ENCODE data around the gene ITGA2.

GRCh38 chr5:53027913-53028312 lies 38.8 kb downstream of the ITGA2 start:
- TF ChIP-seq EP300 (IDR thresholded peaks at IDR 0.05; ENCODE audit: borderline replicate concordance): no peak
- no peak for TF ChIP-seq REST (IDR thresholded peaks at IDR 0.05; ENCODE audit: low read depth)
- TF ChIP-seq TEAD4 (IDR thresholded peaks at IDR 0.05): no peak
- TF ChIP-seq CEBPB (IDR thresholded peaks at IDR 0.05): no peak
- no peak for TF ChIP-seq RAD21 (IDR thresholded peaks at IDR 0.05; ENCODE audit: low read depth)
- TF ChIP-seq TCF12 (IDR thresholded peaks at IDR 0.05; ENCODE audit: low read depth): no peak
- no peak for TF ChIP-seq YY1 (IDR thresholded peaks at IDR 0.05; ENCODE audit: low read depth)
- TF ChIP-seq TAF1 (IDR thresholded peaks at IDR 0.05; ENCODE audit: low read depth): no peak
- TF ChIP-seq ZBTB7A (IDR thresholded peaks at IDR 0.05; ENCODE audit: low read depth): no peak
- TF ChIP-seq CREB1 (IDR thresholded peaks at IDR 0.05; ENCODE audit: low read depth): no peak
- no peak for TF ChIP-seq EGR1 (IDR thresholded peaks at IDR 0.05)
